GDM1 (cell line): Measurements from ENCODE around the gene TRPV6.

Experiments
- DNase-seq: peaks from one replicate; lab custom pipeline; 2025; lab: John Stamatoyannopoulos, UW

TRPV6 gene

DNA sequence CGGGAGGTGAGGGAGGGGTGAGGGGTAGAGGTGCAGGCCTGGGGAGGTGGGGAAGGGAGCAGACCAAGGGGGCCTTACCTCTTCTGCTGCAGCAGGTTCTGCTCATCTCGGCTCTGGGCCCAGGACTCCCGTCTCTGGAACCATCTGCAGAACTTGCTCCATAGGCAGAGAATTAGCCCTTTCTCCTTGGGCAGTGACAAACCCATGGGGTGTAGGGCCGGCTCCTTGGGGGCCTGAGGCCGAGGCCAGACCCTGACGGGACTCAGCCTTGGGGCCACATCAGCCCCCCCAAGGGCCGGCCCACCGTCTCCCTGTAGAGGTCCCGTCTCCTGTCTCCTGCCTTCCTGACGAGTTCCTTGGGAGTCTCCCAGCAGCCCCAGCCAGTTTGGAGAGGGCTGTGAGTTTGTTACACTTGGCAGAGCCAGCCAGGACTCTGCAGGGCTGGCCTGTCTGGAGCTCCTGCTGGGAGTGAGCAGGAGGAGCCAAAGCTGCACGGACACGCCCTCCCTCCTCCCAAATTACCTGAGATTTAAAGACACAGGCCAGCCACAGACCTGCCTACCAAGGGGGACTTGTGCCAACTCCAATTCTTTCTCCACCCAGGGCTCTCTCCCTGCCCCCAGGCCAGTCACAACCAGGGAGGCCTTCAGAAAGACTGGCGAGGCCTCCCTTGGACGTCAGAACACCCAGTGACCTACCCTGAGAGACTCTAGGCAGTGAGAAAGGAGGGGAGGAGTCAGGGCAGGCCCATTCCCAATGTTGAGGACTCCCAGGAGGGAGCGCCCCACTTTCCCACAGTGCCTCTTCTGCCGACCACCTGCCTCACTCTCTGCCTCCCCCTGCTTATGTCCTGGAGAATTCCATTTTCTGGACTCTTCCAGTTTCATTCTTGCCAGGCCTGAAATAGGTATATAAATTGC lies at the start of gene TRPV6:
TRPV6 (minus strand) TSS at position 435 of the 920 bp plus-strand sequence.
- DNase-seq: no peak

DNA sequence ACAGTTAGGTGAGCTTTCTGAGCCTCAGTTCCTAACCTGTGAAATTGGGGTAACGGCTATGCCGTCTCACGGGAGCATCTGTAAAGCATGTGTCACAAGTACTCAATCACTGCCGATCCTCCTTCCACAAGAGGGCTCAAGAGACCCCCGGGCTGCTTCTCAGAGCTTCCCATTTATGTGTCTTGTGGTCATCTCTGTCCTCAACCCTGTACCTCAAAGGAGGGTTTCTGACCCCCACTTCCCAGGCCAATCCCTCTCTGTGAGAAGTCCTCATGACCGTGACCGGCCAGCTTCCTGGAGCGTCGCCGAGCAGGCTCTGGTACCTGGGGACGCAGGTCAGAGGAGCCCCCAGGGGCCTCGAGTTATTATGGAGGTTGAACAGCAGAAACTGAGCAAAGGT lies 48.5 kb upstream of the TRPV6 start:
- DNase-seq: no peak

DNA sequence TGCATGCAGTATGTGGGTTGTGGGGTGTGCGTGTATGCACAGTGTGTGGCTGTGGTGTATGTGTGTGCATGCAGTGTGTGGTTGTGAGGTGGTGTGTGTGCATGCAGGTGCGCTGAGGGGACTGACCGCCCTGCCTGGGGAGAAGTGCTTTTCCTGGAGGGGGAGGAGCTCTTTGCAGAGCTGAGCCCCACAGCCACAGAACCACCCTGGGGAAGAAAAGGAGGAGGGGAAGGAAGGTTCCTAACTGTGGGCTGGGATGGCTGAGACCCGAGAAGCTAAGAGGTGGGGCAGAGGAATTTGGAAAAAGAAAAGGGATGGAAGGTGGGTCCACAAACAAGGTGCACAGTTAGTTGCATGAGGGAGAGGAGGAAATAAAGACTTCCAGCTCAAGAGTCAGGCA lies 48.1 kb upstream of the TRPV6 start, which contains the start of gene TRPV5:
TRPV5 (minus strand) TSS at position 123 of the 400 bp plus-strand sequence. CDS start 287 bp downstream, outside the sequence.
- DNase-seq: no peak

DNA sequence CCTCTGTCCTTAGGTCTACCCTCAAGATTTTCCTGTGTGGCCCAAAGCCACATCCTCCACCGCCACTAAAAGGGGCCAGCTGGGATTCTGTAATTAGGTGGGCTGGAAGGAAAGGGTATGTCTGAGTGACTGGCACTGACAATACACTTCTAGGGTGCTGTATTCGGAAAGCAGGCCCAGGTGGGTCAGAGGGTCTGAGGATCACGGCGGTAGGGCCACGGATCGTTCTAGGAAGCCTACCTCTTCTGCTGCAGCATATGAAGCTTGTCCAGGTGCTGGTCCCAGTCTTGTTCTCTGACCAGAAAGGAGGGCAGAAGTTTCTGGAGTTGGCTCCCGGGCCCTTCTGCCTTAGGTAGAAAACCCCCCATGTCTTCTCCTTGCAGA lies 47.5 kb upstream of the TRPV6 start:
- DNase-seq: no peak

DNA sequence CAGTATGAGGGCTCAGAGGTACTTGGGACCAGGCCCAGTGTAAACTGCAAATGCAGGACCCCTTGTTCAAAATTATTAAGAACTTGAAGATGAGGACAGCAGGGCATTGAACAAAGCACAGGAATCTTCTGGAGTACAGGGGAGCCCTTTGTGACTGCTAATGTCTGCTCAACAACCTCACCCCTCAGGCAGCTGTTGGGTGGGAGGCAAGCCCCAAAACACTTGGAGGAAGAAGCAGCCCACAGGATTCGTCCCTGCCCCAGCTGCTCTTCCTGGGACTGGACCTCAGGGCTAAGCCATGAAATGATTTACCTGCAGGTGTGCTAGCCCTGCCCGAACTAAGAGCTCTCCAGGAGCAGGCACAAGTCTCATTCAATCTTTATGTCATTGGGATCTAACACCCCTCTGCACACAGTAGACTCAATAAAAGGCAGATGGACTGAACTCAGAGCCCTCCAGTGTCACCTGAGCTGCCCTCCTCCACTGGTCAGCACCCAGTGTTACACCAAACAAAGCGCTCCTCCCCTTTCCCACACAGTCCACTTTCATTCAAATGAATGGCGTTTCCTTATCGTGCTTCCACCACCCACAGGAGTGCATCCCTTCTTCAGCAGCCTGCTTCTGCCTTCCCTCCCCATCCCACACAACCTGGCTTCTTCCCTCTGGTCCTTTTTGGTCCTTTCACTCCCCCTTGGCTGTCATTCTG lies 47.0 kb upstream of the TRPV6 start:
- no peak for DNase-seq

DNA sequence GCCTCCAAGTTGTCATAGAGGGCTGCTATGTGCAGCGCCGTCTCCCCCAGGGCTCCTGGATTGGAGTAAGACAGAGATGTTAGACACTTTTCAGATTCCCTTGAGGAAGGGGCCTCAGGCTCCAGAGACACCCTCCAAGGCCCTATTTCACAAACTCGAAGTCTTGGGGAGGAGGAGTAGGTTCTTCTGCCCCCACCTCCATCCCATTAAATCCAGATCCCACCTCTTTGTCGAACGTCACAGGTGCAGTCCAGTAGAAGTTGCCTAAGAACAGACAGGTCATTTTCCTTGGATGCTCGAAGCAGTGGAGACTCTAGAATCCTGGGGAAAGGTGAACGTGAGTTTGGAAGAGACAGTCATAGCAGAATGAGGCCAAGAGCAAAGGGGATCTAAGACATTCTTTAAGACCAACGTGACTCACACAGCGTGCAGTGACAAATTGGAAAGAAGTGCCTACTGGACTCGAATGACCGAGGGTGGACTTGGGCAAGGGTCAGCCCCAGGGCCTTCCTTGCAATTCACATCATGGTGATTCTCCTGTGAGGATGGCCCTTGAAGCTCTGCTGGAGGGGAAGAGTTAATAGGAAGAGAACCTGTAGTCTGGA lies 44.7 kb upstream of the TRPV6 start:
- no peak for DNase-seq

DNA sequence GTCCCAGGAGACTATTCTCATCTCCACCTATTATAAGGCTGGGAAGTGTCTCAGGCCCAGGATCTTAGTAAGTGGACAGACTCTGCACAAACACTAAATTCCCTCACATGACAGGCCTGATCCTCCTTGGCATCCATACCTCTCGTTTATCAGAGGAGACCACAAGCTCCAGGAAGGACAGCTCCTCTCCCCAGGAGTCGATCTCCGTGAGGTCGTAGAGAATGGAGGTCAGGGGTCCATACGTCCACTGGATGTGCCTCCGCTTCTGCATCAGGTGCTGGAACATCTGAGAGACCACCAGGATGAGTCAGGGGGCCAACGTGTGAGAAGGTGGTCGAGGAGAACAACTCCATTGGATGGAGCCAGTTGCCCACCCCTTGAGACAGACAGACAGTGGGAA lies 42.4 kb upstream of the TRPV6 start:
- no peak for DNase-seq

DNA sequence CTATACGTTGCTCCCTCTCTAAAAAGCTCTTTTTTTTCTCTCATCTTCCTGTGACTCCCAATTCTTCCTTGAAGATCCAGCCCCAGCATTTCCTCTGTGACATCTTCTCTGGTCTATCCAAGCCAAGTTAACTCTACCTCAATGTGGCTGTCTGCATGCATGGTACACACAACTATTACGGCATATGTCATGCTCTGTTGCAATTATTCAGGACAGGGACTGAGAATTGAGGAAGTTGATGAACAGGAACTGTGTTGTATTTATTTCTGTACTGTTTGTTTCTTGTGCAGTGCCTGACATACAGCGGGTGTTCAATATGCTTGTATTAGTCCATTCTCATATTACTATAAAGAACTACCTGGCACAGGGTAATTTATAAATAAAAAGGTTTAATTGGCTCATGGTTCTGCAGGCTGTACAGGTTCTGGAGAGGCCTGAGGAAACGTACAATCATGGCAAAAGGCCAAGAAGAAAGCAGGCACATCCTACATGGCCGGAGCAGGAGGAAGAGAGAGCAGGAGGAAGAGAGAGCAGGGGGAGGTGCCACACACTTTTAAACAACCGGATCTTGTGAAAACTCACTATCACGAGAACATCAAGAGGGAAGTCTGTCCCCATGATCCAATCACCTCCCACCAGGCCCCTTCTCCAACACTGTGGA lies 41.7 kb upstream of the TRPV6 start:
- no peak for DNase-seq

DNA sequence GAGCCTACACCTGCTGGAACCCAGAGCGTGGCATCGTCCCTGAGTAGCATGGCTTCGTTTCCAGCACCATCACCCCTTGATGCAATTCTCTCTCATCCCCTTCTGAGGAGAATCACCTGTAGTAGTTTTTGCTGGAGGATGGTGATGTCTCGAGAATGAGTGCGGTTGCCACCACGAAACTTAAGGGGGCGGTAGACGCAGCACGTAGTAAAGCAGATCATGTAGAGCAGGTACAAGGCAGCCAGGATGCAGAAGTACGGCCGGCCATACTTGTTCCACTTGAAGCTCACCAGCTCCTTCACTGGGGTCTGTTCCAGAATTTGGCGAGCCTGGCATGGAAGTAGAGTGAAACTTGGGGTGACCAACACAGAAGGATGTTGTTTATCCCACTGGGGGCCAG lies 39.9 kb upstream of the TRPV6 start:
- DNase-seq: no peak

DNA sequence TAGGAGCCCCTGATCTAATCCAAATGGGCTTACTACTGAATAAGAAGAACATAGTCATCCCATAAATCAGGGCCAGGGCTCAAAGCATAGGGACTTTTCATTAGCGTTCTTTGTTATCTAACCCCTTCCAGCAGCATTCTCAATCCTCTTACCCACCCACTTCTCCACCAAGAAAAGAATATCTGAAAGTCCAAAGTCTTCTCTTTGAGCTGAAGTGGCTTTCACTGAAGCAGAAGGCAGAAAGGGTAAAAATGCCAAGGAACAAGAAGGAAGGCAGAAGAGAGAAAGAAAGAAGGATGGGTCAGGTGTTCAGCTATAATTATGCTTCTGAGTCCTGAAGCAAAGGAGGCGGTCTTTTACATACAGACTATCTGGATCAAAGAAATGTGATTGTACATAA lies 37.8 kb upstream of the TRPV6 start:
- DNase-seq: no peak

DNA sequence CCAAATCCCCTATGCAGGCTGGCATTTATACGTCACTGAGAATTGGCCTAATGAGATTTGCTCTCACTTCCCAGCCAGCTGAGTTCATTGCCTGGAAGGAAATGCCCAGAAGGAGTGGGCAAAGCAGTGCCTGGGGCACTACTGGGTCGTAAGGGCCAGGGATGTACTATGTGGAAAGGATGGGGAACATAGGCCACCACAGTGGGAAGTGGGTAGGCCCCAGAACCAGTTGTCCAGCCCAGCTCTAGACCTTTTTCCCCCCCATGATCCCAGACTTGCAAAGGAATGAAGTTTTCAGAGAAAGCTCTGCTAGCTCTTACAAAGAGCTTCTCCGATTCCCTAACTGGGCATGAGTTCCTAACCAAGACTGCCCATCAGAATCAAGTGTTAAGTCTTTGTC lies 34.1 kb upstream of the TRPV6 start:
- no peak for DNase-seq

DNA sequence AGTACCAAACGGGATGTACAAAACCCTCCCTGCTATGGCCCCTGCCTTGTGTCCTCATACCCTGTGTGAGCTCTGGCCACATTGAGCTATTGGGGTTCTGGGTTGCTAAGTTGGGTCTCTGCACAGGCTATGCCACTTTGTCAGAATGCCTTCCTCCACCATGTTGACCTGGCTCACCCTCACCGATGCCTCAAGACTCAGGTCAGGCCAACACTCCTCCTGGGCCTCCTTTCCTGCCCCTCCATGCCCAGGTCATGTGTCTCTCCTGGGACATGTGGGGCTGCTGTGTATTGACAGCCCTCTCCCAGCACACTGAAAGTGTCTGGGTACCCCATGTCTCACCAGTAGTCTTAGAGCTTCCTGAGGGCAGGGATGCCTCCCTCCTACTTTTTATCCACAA lies 33.4 kb upstream of the TRPV6 start:
- no peak for DNase-seq

DNA sequence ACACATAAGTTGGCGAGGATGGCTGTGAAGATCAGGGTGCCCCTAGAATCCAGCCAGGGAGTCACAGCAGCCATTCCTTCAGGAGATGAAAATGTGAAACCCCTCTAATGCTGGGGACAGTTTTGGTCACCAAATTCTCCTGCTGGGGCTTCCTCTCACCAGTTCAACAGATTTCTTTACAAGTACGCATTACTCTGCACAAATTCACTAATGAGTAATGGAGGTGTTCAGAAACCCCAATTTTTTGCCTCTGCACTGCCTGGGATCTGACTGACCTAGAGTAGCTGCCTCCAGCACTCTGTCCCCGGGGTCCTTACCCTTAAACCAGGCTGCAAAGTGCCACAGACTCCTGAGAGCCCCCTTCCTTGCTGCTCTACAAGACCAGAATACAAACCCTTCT lies 31.9 kb upstream of the TRPV6 start:
- DNase-seq: no peak

DNA sequence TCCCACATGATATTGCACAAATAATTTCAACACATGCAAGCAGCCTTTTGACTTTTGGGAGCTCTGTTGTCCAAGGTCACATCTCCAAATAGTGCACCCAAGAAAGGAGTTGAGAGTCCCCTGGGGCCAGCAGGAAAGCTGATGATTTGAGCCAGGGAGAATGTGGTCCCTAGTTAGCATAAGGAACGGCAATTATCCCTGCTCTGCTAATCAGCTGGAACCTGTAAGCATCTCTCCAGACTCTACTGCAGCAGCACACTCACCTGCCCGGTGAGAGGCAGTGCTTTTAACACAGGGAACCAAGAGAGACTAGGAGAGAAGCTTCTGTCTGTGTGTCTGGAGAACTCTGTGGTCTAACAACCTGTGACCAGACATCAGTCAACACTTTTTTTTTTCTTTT lies 31.0 kb upstream of the TRPV6 start:
- no peak for DNase-seq

DNA sequence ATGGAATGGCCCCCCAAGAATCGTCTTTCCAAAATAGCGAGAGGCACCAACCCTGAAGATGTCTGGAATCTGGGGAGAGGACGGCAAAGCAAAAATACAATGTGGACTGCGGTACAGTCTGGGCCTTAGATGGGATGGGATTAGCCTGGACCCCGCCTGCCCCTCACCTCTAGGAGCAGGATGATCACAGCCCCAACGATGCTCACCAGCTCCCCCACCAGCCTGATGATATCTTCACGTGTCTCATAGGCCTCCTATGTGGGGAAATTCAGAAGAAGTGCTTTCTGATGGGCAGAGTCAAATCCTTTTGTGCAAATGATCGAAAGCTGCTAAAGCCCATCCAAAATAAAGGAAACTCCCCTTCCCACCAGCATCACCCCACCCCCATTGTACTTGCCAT lies 29.8 kb upstream of the TRPV6 start:
- no peak for DNase-seq

DNA sequence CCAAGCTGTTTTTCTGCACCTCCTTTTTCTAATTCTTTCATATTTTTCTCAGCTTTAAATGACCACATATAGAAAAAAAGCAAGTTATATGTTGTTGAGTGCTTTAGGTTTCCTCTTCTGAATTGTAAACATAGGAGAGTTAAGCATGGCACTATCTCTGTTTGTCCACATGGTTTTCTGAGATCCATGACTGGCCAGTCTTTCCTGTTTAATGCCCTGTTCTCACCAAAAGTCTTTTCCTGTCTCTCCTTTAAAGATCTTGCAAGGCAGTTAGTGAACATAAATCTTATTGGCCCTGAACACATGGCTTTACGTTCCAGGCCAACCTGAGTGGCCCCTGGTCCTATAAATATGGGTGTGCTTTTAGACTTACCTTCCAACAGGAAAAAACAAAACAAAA lies 28.6 kb upstream of the TRPV6 start:
- DNase-seq: no peak

DNA sequence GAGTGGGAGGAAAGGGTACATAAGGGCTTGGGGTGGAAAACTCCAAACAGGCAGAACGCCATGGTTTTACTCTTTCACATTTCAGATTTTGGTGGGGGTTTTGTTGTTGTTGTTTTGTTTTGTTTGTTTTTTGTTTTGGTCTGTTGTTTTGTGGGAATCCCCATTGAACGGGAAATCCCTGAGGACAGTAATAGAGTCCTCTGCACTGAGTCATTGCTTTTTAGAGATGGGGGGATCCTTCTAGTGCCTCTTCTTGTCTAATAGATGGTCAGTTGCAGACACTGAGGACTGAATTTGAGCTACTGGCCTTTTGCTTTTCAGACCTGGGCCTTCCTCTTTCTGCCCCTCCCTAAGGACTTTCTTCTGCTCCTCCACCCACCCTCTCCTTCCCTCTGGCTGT lies 28.0 kb upstream of the TRPV6 start:
- no peak for DNase-seq

DNA sequence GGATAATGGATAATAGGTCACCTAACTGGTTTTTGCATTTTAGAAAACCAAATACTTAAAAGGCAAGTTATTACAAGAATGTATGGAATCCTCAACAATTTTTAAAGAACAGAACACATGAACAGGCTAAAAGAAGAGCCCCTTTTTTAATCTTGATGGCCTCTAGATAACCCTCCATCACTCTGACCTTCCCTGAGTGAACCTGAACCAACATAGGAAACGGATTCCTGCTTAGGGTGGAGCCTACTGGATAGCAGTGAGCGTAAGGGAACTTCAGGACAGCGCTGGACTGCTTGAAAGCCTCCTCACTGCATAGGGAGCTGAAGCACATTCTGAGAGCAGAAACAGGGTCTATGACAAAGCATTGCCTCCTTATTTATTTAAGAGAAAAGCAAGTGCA lies 27.5 kb upstream of the TRPV6 start:
- no peak for DNase-seq

DNA sequence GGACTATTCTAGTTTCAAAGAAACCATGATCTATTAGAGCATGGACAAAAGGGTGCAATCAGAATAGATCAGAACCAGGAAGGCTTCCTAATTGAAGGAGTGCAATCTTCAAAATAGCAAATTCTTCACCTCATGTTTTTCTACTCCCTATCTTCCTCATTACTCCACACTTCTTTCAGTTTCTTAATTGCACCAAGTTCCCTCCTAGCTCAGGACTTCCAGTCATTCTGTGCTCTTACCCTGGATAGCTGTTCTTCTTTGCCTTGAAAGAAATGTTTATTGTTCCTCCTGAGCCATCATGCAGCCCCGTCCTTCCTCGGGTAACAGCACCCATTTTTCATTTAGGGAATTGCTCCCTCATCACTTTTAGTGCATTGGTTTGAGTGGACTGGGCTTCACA lies 24.9 kb upstream of the TRPV6 start:
- no peak for DNase-seq

DNA sequence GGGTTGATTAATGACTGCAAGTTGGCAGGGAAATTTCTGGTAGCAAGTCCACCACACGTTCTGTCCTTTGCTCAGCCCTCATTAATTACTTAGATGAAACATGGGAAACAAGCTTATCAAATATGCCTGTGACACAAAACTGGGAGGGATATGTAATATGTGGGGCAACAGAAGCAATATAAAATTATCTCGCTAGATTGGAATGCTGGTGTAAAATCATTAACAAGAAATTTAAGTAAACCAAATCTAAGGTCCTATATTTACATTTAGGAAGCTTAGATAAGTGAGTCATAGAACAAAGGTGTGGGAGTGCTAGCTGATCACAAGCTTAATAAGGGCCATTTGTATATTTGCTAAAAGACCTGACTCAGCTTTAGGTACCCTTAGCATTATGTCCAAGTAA lies 24.5 kb upstream of the TRPV6 start:
- no peak for DNase-seq

DNA sequence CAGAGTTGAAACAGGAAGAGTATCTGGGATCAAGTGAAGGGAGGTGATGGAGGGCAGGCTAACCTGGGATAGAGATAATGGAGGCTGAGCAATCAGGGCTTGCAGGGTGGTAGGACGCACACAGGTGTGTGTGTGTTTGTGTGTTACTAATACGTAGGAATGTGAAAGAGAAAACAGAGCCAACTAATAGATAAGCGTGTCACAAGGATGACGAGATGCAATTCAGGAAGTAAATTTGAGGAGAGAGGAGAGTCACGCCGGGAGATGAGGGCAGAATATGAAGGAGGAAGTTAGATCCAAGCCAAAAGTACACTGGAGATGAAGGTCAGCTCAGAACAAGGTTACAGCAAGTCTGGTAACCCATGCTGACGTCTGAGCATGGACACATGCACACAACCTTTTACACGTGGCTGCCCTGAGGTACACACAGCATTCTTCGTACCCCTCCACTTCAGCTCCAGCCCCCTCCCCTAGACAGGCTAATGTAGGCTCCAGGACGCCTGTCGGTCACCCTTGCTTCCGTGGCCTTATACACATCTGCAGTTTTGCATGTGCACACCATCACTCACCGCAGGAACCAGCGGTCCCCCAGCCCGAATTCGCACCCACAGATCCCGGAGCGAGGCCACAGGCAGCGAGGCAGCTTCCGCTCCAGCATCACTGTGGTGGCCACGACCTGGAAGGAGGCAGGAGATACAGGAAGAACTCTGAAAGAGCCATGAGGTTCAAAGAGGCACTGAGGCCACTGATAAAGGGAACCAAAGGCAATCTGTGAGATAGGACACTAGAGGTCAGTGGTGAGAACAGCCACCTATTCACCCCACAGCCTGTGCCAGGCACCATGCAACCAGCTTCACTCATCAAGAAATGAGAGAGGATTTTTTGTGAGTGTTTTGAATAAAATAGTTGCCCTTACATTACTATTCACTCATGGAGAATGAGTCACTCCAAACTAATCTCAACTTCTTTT lies 23.7 kb upstream of the TRPV6 start:
- no peak for DNase-seq
